WTC11 (cell line): ENCODE data around the gene NSUN7. TPM values are rescaled to one million over a fixed set of nuclear protein-coding genes. Genes with fewer than 3 reads are reported as not detected.

Source experiments
- ATAC-seq: fragments of 200-7000 bp; cut with Tn5 transposase; 2 replicates; pipeline ENCODE4 v1.10.0; 2021; ENCODE audit warnings: mild to moderate bottlenecking, moderate library complexity
- CTCF ChIA-PET: fragments of 300-600 bp; sonication (Branson Sonifier 250); formaldehyde crosslinking; loops from one replicate; lab custom pipeline; 2021; ENCODE audit warnings: antibody characterized with exemption; lab: Charles Lee
- POLR2A ChIA-PET: fragments of 350-600 bp; sonication (Branson Sonifier 250); formaldehyde crosslinking; loops from one replicate; lab custom pipeline; 2021; ENCODE audit warnings: antibody characterized with exemption; lab: Charles Lee
- DNase-seq: peaks from one replicate; pipeline ENCODE4 v3.0.0; 2021; ENCODE audit warnings: low spot score
- H3K27ac Mint-ChIP-seq: 2 replicates; pipeline ENCODE4 v1.8.0; 2021; ENCODE audit warnings: mixed read lengths
- H3K27me3 Mint-ChIP-seq: 2 replicates; pipeline ENCODE4 v1.8.0; 2021; ENCODE audit warnings: low read depth, mild to moderate bottlenecking, moderate library complexity, mixed read lengths
- H3K36me3 Mint-ChIP-seq: 2 replicates; pipeline ENCODE4 v1.8.0; 2021; ENCODE audit warnings: mixed read lengths
- H3K4me1 Mint-ChIP-seq: 2 replicates; pipeline ENCODE4 v1.8.0; 2022; ENCODE audit warnings: mixed read lengths
- H3K4me3 Mint-ChIP-seq: 2 replicates; pipeline ENCODE4 v1.8.0; 2021; ENCODE audit warnings: mild to moderate bottlenecking, moderate library complexity, mixed read lengths
- H3K9me3 Mint-ChIP-seq: 2 replicates; pipeline ENCODE4 v1.8.0; 2021; ENCODE audit warnings: mixed read lengths
- CBFB ChIP-seq: sonication (generic); formaldehyde crosslinking; IDR thresholded peaks from 2 replicates; pipeline ENCODE4 v1.8.1; 2022; ENCODE audit warnings: mild to moderate bottlenecking, low read depth, missing genetic modification reagents
- CREB1 ChIP-seq: sonication (generic); formaldehyde crosslinking; IDR thresholded peaks from 2 replicates; pipeline ENCODE4 v1.8.0; 2023; ENCODE audit warnings: mild to moderate bottlenecking, missing genetic modification reagents
- E2F4 ChIP-seq: sonication (generic); formaldehyde crosslinking; IDR thresholded peaks from 2 replicates; pipeline ENCODE4 v1.8.1; 2022; ENCODE audit warnings: low read depth, mild to moderate bottlenecking, moderate library complexity, missing genetic modification reagents, borderline replicate concordance
- EMX1 ChIP-seq: fragments of 250-450 bp; sonication (Bioruptor Pico); IDR thresholded peaks from 2 replicates; pipeline ENCODE4 v1.8.0; 2021; ENCODE audit warnings: mild to moderate bottlenecking
- ETV6 ChIP-seq: sonication (generic); formaldehyde crosslinking; IDR thresholded peaks from 2 replicates; pipeline ENCODE4 v1.8.1; 2022; ENCODE audit warnings: mild to moderate bottlenecking, missing genetic modification reagents
- FOXK1 ChIP-seq: sonication (generic); formaldehyde crosslinking; IDR thresholded peaks from 2 replicates; pipeline ENCODE4 v1.8.0; 2022; ENCODE audit warnings: mild to moderate bottlenecking, moderate library complexity, missing genetic modification reagents
- NFATC4 ChIP-seq: fragments of 250-450 bp; sonication (Bioruptor Pico); IDR thresholded peaks from 2 replicates; pipeline ENCODE4 v1.9.0; 2021; ENCODE audit warnings: mild to moderate bottlenecking
- NFYB ChIP-seq: sonication (generic); formaldehyde crosslinking; conservative IDR thresholded peaks from 2 replicates; pipeline ENCODE4 v1.8.0; 2022; ENCODE audit warnings: low read depth, missing genetic modification reagents
- OVOL2 ChIP-seq: fragments of 250-450 bp; sonication (Bioruptor Pico); IDR thresholded peaks from 2 replicates; pipeline ENCODE4 v1.9.0; 2021; ENCODE audit warnings: mild to moderate bottlenecking, borderline replicate concordance
- PRDM15 ChIP-seq: sonication (generic); formaldehyde crosslinking; IDR thresholded peaks from 2 replicates; pipeline ENCODE4 v1.8.0; 2022; ENCODE audit warnings: missing genetic modification reagents
- PRRX2 ChIP-seq: fragments of 250-450 bp; sonication (Bioruptor Pico); IDR thresholded peaks from 2 replicates; pipeline ENCODE4 v1.8.0; 2021; ENCODE audit warnings: mild to moderate bottlenecking
- SMAD3 ChIP-seq: sonication (generic); formaldehyde crosslinking; IDR thresholded peaks from 2 replicates; pipeline ENCODE4 v1.8.0; 2022; ENCODE audit warnings: missing genetic modification reagents, mild to moderate bottlenecking, borderline replicate concordance
- TP53 ChIP-seq: sonication (generic); formaldehyde crosslinking; IDR thresholded peaks from 2 replicates; pipeline ENCODE4 v1.8.1; 2023; ENCODE audit warnings: mild to moderate bottlenecking, missing genetic modification reagents
- USF1 ChIP-seq: sonication (generic); formaldehyde crosslinking; IDR thresholded peaks from 2 replicates; pipeline ENCODE4 v1.8.0; 2022; ENCODE audit warnings: mild to moderate bottlenecking, missing genetic modification reagents
- ZBTB43 ChIP-seq: sonication (generic); formaldehyde crosslinking; IDR thresholded peaks from 2 replicates; pipeline ENCODE4 v1.8.1; 2023; ENCODE audit warnings: mild to moderate bottlenecking, missing genetic modification reagents
- ZNF138 ChIP-seq: sonication (generic); formaldehyde crosslinking; conservative IDR thresholded peaks from 2 replicates; pipeline ENCODE4 v1.8.1; 2022; ENCODE audit warnings: mild to moderate bottlenecking, moderate library complexity, missing genetic modification reagents
- ZNF232 ChIP-seq: sonication (generic); formaldehyde crosslinking; IDR thresholded peaks from 2 replicates; pipeline ENCODE4 v1.8.0; 2022; ENCODE audit warnings: mild to moderate bottlenecking, missing genetic modification reagents
- ZNF416 ChIP-seq: fragments of 250-450 bp; sonication (Bioruptor Pico); IDR thresholded peaks from 2 replicates; pipeline ENCODE4 v1.9.0; 2021; ENCODE audit warnings: mild to moderate bottlenecking, inconsistent platforms
- total RNA-seq: library from RNA; stranded (reverse); gene quantifications from 3 replicates; pipeline ENCODE4 v1.2.3, GENCODE V29; 2021
- TF ChIP-seq, protein P1 (sequence below): sonication (generic); formaldehyde crosslinking; IDR thresholded peaks from 2 replicates; pipeline ENCODE4 v1.8.0; 2022; ENCODE audit warnings: mild to moderate bottlenecking, missing genetic modification reagents
- TF ChIP-seq, protein P2 (sequence below): fragments of 250-450 bp; sonication (Bioruptor Pico); IDR thresholded peaks from 2 replicates; pipeline ENCODE4 v2.1.2; 2022; ENCODE audit warnings: mild to moderate bottlenecking, moderate library complexity
- TF ChIP-seq, protein P3 (sequence below): sonication (generic); formaldehyde crosslinking; IDR thresholded peaks from 2 replicates; pipeline ENCODE4 v1.8.1; 2023; ENCODE audit warnings: mild to moderate bottlenecking, missing genetic modification reagents, moderate library complexity
- TF ChIP-seq, protein P4 (sequence below): sonication (generic); formaldehyde crosslinking; IDR thresholded peaks from 2 replicates; pipeline ENCODE4 v1.8.0; 2022; ENCODE audit warnings: mild to moderate bottlenecking, missing genetic modification reagents
- TF ChIP-seq, protein P5 (sequence below): fragments of 250-450 bp; sonication (Bioruptor Pico); IDR thresholded peaks from 2 replicates; pipeline ENCODE4 v1.9.0; 2021; ENCODE audit warnings: moderate library complexity, mild to moderate bottlenecking, inconsistent platforms, borderline replicate concordance

The NSUN7 gene
- total RNA-seq, 1 experiment from 2014 or later = 24.1 TPM

GRCh38 chr4:40808926-40809457 lies 59.2 kb downstream of the NSUN7 start (continued):
- TF ChIP-seq PRDM15 (CRISPR knock-in tag) = no peak
- TF ChIP-seq, all 79 proteins: peak for 0

DNA sequence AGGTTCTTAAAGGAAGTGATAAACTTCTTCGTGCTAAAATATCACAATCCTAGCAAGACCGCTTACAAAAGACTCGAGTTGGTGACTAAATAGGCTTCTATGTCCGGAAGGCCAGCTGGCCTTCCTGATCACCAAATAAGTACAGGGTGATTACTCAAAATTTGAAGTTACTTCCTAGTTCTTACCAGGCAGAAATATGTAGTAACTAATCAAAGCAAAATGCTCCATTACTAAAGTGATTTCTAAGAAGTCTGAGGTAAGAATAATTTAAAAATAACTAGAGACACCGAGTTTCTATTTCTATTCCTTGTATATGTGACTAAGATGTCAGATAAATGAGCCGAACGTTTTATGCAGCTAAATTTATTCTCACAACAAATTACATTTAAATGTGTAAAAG lies 62.2 kb downstream of the NSUN7 start:
- POLR2A ChIA-PET = interaction anchor here (0.5 kb wide), 1 partner anchor 752 kb away, joined by 3 read pairs; no protein-coding TSS in a partner anchor
- DNase-seq (no peak), ATAC-seq (no peak)
- CTCF ChIA-PET = interaction anchor here (1.2 to 3.0 kb wide), 2 partner anchors 29 to 76 kb away, joined by 3 to 9 read pairs; no protein-coding TSS in a partner anchor
- Mint-ChIP-seq H3K27me3 (no peaks in the 10 kb centered on the region), H3K9me3 (no peaks in the 10 kb centered on the region), H3K27ac (0 out of 2 replicates have a peak overlapping the region, but pooled peaks have one; percentile 59), H3K4me1 (no peaks in the 10 kb centered on the region), H3K36me3 (peaks cover 16% of the 10 kb centered on the region), H3K4me3 (no peak overlapping the region)
- no peak for TF ChIP-seq PRRX2 (CRISPR knock-in tag)
- no peak for TF ChIP-seq ZNF416
- no peak for TF ChIP-seq CREB1 (CRISPR knock-in tag)
- no peak for TF ChIP-seq CBFB (CRISPR knock-in tag)
- no peak for TF ChIP-seq NFATC4
- TF ChIP-seq TP53 (CRISPR knock-in tag) = no peak
- no peak for TF ChIP-seq ETV6
- no peak for TF ChIP-seq ZNF232
- TF ChIP-seq NFYB = no peak
- TF ChIP-seq, protein P1, sequence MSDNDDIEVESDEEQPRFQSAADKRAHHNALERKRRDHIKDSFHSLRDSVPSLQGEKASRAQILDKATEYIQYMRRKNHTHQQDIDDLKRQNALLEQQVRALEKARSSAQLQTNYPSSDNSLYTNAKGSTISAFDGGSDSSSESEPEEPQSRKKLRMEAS = no peak
- TF ChIP-seq, protein P2, sequence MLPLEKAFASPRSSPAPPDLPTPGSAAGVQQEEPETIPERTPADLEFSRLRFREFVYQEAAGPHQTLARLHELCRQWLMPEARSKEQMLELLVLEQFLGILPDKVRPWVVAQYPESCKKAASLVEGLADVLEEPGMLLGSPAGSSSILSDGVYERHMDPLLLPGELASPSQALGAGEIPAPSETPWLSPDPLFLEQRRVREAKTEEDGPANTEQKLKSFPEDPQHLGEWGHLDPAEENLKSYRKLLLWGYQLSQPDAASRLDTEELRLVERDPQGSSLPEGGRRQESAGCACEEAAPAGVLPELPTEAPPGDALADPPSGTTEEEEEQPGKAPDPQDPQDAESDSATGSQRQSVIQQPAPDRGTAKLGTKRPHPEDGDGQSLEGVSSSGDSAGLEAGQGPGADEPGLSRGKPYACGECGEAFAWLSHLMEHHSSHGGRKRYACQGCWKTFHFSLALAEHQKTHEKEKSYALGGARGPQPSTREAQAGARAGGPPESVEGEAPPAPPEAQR (CRISPR knock-in tag) = no peak
- TF ChIP-seq SMAD3 (CRISPR knock-in tag) = no peak
- TF ChIP-seq, protein P3, sequence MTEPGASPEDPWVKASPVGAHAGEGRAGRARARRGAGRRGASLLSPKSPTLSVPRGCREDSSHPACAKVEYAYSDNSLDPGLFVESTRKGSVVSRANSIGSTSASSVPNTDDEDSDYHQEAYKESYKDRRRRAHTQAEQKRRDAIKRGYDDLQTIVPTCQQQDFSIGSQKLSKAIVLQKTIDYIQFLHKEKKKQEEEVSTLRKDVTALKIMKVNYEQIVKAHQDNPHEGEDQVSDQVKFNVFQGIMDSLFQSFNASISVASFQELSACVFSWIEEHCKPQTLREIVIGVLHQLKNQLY = no peak
- no peak for TF ChIP-seq FOXK1
- TF ChIP-seq ZNF138 (CRISPR knock-in tag) = no peak

- no peaks in the 10 kb centered on the region for H3K4me1 Mint-ChIP-seq
- no peak for ATAC-seq
- H3K9me3 Mint-ChIP-seq = no peaks in the 10 kb centered on the region
- H3K36me3 Mint-ChIP-seq = peaks cover 16% of the 10 kb centered on the region
- no peaks in the 10 kb centered on the region for H3K27me3 Mint-ChIP-seq
- no peak overlapping the region for H3K4me3 Mint-ChIP-seq
- ChIA-PET CTCF (interaction anchor here (0.5 to 3.0 kb wide), 3 partner anchors 28 to 171 kb away, joined by 3 to 9 read pairs (median 3); no protein-coding TSS in a partner anchor), POLR2A (interaction anchor here (0.5 kb wide), 1 partner anchor 752 kb away, joined by 3 read pairs; no protein-coding TSS in a partner anchor)
- DNase-seq = no peak
- peak overlapping the region; percentile 59 for H3K27ac Mint-ChIP-seq
- TF ChIP-seq ZBTB43 (CRISPR knock-in tag) = no peak
- no peak for TF ChIP-seq E2F4 (CRISPR knock-in tag)
- TF ChIP-seq USF1 (CRISPR knock-in tag) = no peak
- TF ChIP-seq CREB1 (CRISPR knock-in tag) = no peak
- TF ChIP-seq OVOL2 (CRISPR knock-in tag) = no peak
- TF ChIP-seq, protein P4, sequence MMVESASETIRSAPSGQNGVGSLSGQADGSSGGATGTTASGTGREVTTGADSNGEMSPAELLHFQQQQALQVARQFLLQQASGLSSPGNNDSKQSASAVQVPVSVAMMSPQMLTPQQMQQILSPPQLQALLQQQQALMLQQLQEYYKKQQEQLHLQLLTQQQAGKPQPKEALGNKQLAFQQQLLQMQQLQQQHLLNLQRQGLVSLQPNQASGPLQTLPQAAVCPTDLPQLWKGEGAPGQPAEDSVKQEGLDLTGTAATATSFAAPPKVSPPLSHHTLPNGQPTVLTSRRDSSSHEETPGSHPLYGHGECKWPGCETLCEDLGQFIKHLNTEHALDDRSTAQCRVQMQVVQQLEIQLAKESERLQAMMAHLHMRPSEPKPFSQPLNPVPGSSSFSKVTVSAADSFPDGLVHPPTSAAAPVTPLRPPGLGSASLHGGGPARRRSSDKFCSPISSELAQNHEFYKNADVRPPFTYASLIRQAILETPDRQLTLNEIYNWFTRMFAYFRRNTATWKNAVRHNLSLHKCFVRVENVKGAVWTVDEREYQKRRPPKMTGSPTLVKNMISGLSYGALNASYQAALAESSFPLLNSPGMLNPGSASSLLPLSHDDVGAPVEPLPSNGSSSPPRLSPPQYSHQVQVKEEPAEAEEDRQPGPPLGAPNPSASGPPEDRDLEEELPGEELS = no peak
- TF ChIP-seq, protein P5, sequence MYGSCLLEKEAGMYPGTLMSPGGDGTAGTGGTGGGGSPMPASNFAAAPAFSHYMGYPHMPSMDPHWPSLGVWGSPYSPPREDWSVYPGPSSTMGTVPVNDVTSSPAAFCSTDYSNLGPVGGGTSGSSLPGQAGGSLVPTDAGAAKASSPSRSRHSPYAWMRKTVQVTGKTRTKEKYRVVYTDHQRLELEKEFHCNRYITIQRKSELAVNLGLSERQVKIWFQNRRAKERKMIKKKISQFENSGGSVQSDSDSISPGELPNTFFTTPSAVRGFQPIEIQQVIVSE = no peak
- TF ChIP-seq EMX1 (CRISPR knock-in tag) = no peak
Observed at GRCh38 chr4:40812386-40812785, 62.6 kb downstream of the NSUN7 start.
